Progenitor cell of endocrine pancreas (in vitro differentiated cells): ENCODE data around the gene ZYX. TPM values are rescaled to one million over a fixed set of nuclear protein-coding genes. Genes with fewer than 3 reads are reported as not detected.

Experiments used
- DNase-seq: peaks from one replicate; pipeline ENCODE4 v3.0.0; 2021; ENCODE audit warnings: low spot score; ENCODE audit not compliant: unreplicated experiment
- H3K27ac Mint-ChIP-seq: 2 replicates; pipeline ENCODE4 v1.8.0; 2021; ENCODE audit warnings: mild to moderate bottlenecking, moderate library complexity, mixed read lengths
- H3K27me3 Mint-ChIP-seq: 2 replicates; pipeline ENCODE4 v1.8.0; 2021; ENCODE audit warnings: mixed read lengths
- H3K36me3 Mint-ChIP-seq: 2 replicates; pipeline ENCODE4 v1.8.0; 2022; ENCODE audit warnings: mixed read lengths; ENCODE audit not compliant: insufficient read depth
- H3K4me1 Mint-ChIP-seq: 2 replicates; pipeline ENCODE4 v1.8.0; 2021; ENCODE audit warnings: low read depth, mixed read lengths
- H3K4me3 Mint-ChIP-seq: 2 replicates; pipeline ENCODE4 v1.8.0; 2021; ENCODE audit warnings: low read depth, mild to moderate bottlenecking, moderate library complexity, mixed read lengths
- H3K9me3 Mint-ChIP-seq: 2 replicates; pipeline ENCODE4 v1.8.0; 2021; ENCODE audit warnings: low read depth, mixed read lengths
- CTCF ChIP-seq: fragments of 200-600 bp; sonication (generic); IDR thresholded peaks from one replicate; pipeline ENCODE4 v1.5.0; 2021; ENCODE audit warnings: antibody characterized with exemption, mild to moderate bottlenecking; ENCODE audit not compliant: unreplicated experiment
- microRNA-seq: library from miRNA; unstranded; fragments of <30 nt; microRNA quantifications from one replicate; pipeline ENCODE4 v1.1.0, GENCODE V29; 2020; ENCODE audit warnings: borderline number of aligned reads; ENCODE audit not compliant: unreplicated experiment
- total RNA-seq: library from RNA; stranded (reverse); gene quantifications from 2 replicates; pipeline ENCODE4 v1.2.1, GENCODE V29; 2021

Gene ZYX
- total RNA-seq, 1 donor from 2014 or later, result 69.0 TPM

- DNase-seq, result no peak
- Mint-ChIP-seq H3K4me1 (peaks cover 4% of the 10 kb centered on the region), H3K9me3 (no peaks in the 10 kb centered on the region), H3K27ac (no peak overlapping the region), H3K27me3 (peaks cover 3% of the 10 kb centered on the region), H3K4me3 (no peak overlapping the region), H3K36me3 (no peaks in the 10 kb centered on the region)
- no peak for TF ChIP-seq CTCF
These were observed 56.4 kb downstream of the ZYX start for GRCh38 chr7:143437578-143437977.

- no peaks in the 10 kb centered on the region for H3K9me3 Mint-ChIP-seq
- H3K4me1 Mint-ChIP-seq, result peaks cover 4% of the 10 kb centered on the region
- no peak overlapping the region for H3K27ac Mint-ChIP-seq
These were observed 58.7 kb downstream of the ZYX start for GRCh38 chr7:143439866-143440265.

More at GRCh38 chr7:143439866-143440265, 58.7 kb downstream of the ZYX start:
- DNase-seq, result no peak
- no peaks in the 10 kb centered on the region for H3K36me3 Mint-ChIP-seq
- TF ChIP-seq CTCF, result no peak
- H3K27me3 Mint-ChIP-seq, result peaks cover 3% of the 10 kb centered on the region
- no peak overlapping the region for H3K4me3 Mint-ChIP-seq

Small RNA genes lying within 50 kb of the gene (microRNA-seq; reads per million reads assigned to microRNA genes)
- not detected for gene MIR6892

Other genes starting within 250 kb of the ZYX start
- gene PIP, start 249.3 kb upstream of the ZYX start, total RNA-seq, result not detected in 2 replicates
- not detected in 2 replicates for gene TAS2R39, start 197.9 kb upstream of the ZYX start, total RNA-seq
- not detected in 2 replicates for gene TAS2R40, start 159.3 kb upstream of the ZYX start, total RNA-seq
- gene GSTK1, start 117.9 kb upstream of the ZYX start, total RNA-seq, result 110 and 114 TPM in 2 replicates
- gene TMEM139, start 96.4 kb upstream of the ZYX start, total RNA-seq, result 4.7 and 5.1 TPM in 2 replicates
- gene CASP2, start 93.0 kb upstream of the ZYX start, total RNA-seq, result 65.5 and 68.9 TPM in 2 replicates
- 0.09 and 0.14 TPM in 2 replicates for gene CLCN1, start 65.2 kb upstream of the ZYX start, total RNA-seq
- 2.3 and 3.7 TPM in 2 replicates for gene FAM131B, start 18.6 kb upstream of the ZYX start, total RNA-seq
- gene EPHA1, start 27.5 kb downstream of the ZYX start, total RNA-seq, result 54.4 and 56.3 TPM in 2 replicates
- not detected in 2 replicates for gene TAS2R60, start 62.1 kb downstream of the ZYX start, total RNA-seq
- not detected in 2 replicates for gene TAS2R41, start 96.5 kb downstream of the ZYX start, total RNA-seq
- gene CTAGE15, start 190.5 kb downstream of the ZYX start, total RNA-seq, result 1.9 and 2.4 TPM in 2 replicates
- 0.10 and 0.11 TPM in 2 replicates for gene TCAF2, start 239.6 kb downstream of the ZYX start, total RNA-seq